ENCODE data around the gene DDX23. TPM values are rescaled to one million over a fixed set of nuclear protein-coding genes. Genes with fewer than 3 reads are reported as not detected.

DDX23 gene
- total RNA-seq, 2 experiments from 2014 or later = 69.4 to 76.5 TPM

GRCh38 chr12:48865281-48866051 is 13.5 kb upstream of the DDX23 start, which contains the start of gene RND1:
Gene RND1 (minus strand): TSS chr12:48865870. CDS start chr12:48865767, 103 bp downstream.
- H3K27me3 Mint-ChIP-seq = peaks cover 35% of the 10 kb centered on the region
- Histone ChIP-seq H3K9me3 (ENCODE audit: control insufficient read depth in 1 of 2, insufficient read depth in 1 of 2, low read length in 2 of 2) (no peaks in the 10 kb centered on the region), H3K36me3 (ENCODE audit: insufficient read depth, low read length) (no peaks in the 10 kb centered on the region), H3K4me1 (ENCODE audit: insufficient read depth, low read length) (peaks cover 23% of the 10 kb centered on the region), H3K27ac (ENCODE audit: low read depth in 1 of 2, low read length in 2 of 2) (peak within 1 kb of the TSS in 1 of 2 donors; percentile 25), H3K4me3 (ENCODE audit: low read length) (peak within 1 kb of the TSS; percentile 71), H3K27me3 (ENCODE audit: control insufficient read depth in 1 of 2, insufficient read depth in 2 of 2, low read length in 2 of 2) (peaks cover 20 to 30% of the 10 kb centered on the region in 2 experiments)
- intact Hi-C loops (cut with DNase I, micrococcal nuclease) = no loop called here
- TF ChIP-seq CTCF (IDR thresholded peaks at IDR 0.05) = no peak
- peak; percentile 96 for ATAC-seq (ENCODE audit: poor library complexity)
- H3K9me3 Mint-ChIP-seq = no peaks in the 10 kb centered on the region
- H3K4me1 Mint-ChIP-seq (ENCODE audit: low read depth) = peaks cover 28% of the 10 kb centered on the region
- ChIA-PET POLR2A (interaction anchor here (0.9 to 2.5 kb wide), 12 partner anchors 9 to 131 kb away, joined by 3 to 60 read pairs (median 4); partner anchors contain the start of genes ARF3, DDX23 and FKBP11), CTCF (interaction anchor here (1.1 to 3.8 kb wide), 7 partner anchors 9 to 123 kb away, joined by 3 to 32 read pairs (median 7); partner anchors contain the start of gene WNT1)
- H3K36me3 Mint-ChIP-seq (ENCODE audit: low read depth) = no peaks in the 10 kb centered on the region
- H3K4me3 Mint-ChIP-seq = peak within 1 kb of the TSS; percentile 90
- H3K27ac Mint-ChIP-seq = peak within 1 kb of the TSS; percentile 72
- DNase-seq = peak; percentile 67 to 95 (median 78)

GRCh38 chr12:48863291-48863690 is 11.3 kb upstream of the DDX23 start:
- intact Hi-C loops (cut with DNase I, micrococcal nuclease) = no loop called here
- peaks cover 23% of the 10 kb centered on the region for H3K4me1 ChIP-seq (ENCODE audit: insufficient read depth, low read length)
- no peak overlapping the region for H3K27ac ChIP-seq (ENCODE audit: low read depth in 1 of 2, low read length in 2 of 2)
- no peak for TF ChIP-seq CTCF (IDR thresholded peaks at IDR 0.05)
- Mint-ChIP-seq H3K9me3 (no peaks in the 10 kb centered on the region), H3K4me1 (ENCODE audit: low read depth) (peaks cover 28% of the 10 kb centered on the region), H3K27ac (no peak overlapping the region), H3K27me3 (peaks cover 35% of the 10 kb centered on the region), H3K4me3 (no peak overlapping the region), H3K36me3 (ENCODE audit: low read depth) (no peaks in the 10 kb centered on the region)
- H3K9me3 ChIP-seq (ENCODE audit: control insufficient read depth in 1 of 2, insufficient read depth in 1 of 2, low read length in 2 of 2) = no peaks in the 10 kb centered on the region
- H3K27me3 ChIP-seq (ENCODE audit: control insufficient read depth in 1 of 2, insufficient read depth in 2 of 2, low read length in 2 of 2) = peaks cover 20 to 30% of the 10 kb centered on the region in 2 experiments
- H3K4me3 ChIP-seq (ENCODE audit: low read length) = no peak overlapping the region
- ATAC-seq (ENCODE audit: poor library complexity) (no peak), DNase-seq (no peak)
- POLR2A ChIA-PET = no interaction called here
- CTCF ChIA-PET = interaction anchor here (2.1 kb wide), 1 partner anchor 28 kb away, joined by 4 read pairs; no protein-coding TSS in a partner anchor
- H3K36me3 ChIP-seq (ENCODE audit: insufficient read depth, low read length) = no peaks in the 10 kb centered on the region

GRCh38 chr12:48862760-48863159 is 10.8 kb upstream of the DDX23 start:
- H3K9me3 ChIP-seq (ENCODE audit: control insufficient read depth in 1 of 2, insufficient read depth in 1 of 2, low read length in 2 of 2) = no peaks in the 10 kb centered on the region
- peaks cover 20 to 30% of the 10 kb centered on the region in 2 experiments for H3K27me3 ChIP-seq (ENCODE audit: control insufficient read depth in 1 of 2, insufficient read depth in 2 of 2, low read length in 2 of 2)
- no peak overlapping the region for H3K27ac ChIP-seq (ENCODE audit: low read depth in 1 of 2, low read length in 2 of 2)
- H3K27ac Mint-ChIP-seq = no peak overlapping the region
- no peak for ATAC-seq (ENCODE audit: poor library complexity)
- H3K36me3 Mint-ChIP-seq (ENCODE audit: low read depth) = no peaks in the 10 kb centered on the region
- POLR2A ChIA-PET = no interaction called here
- intact Hi-C loops (cut with DNase I, micrococcal nuclease) = no loop called here
- no peaks in the 10 kb centered on the region for H3K36me3 ChIP-seq (ENCODE audit: insufficient read depth, low read length)
- H3K4me1 ChIP-seq (ENCODE audit: insufficient read depth, low read length) = peaks cover 23% of the 10 kb centered on the region
- peaks cover 35% of the 10 kb centered on the region for H3K27me3 Mint-ChIP-seq
- peak overlapping the region; percentile 42 for H3K4me3 Mint-ChIP-seq
- DNase-seq = no peak
- H3K4me3 ChIP-seq (ENCODE audit: low read length) = no peak overlapping the region
- no peak for TF ChIP-seq CTCF (IDR thresholded peaks at IDR 0.05)
- H3K4me1 Mint-ChIP-seq (ENCODE audit: low read depth) = peaks cover 28% of the 10 kb centered on the region
- CTCF ChIA-PET = interaction anchor here (2.1 kb wide), 1 partner anchor 29 kb away, joined by 4 read pairs; no protein-coding TSS in a partner anchor
- no peaks in the 10 kb centered on the region for H3K9me3 Mint-ChIP-seq
